ENCODE data around the gene KAT6B. TPM values are rescaled to one million over a fixed set of nuclear protein-coding genes. Genes with fewer than 3 reads are reported as not detected.

The KAT6B gene
- total RNA-seq, 8 experiments from 2014 or later, result 13.2 to 52.3 (median 20.8) TPM

DNA sequence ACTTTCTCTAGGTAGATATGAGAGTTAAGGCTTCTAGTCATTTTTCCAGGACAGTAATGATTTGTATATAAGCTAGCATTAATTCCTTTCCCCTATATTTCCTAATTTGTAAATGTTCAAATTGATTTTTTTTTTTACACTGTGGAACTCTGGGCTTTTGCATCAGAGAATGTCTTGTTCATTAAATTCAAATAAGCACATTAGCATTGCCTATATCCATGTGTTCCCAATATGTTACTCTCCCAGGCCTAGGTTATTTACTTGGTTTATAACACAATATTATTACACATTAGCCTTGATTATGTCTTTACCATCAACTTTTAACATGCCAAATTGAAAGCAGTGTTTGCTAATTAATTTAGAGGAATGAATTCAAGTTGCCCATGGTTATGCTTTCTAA, 201.6 kb downstream of the KAT6B start:
- no peaks in the 10 kb centered on the region for H3K4me1 ChIP-seq (replicated peaks in 1 of 2)
- in situ Hi-C loops (cut with MboI; ENCODE audit: low pct_unique_long_range_greater_than_20kb in 2 of 9, low sequenced_read_pairs in 9 of 9, unreplicated experiment in 9 of 9), result loop anchor here in 2 of 9 experiments (10.0 kb wide), 2 partner anchors 67 to 763 kb away; a partner anchor contains a TSS
- peak in 3 of 8 experiments; percentile 61 to 68 (median 64) for ATAC-seq (replicated peaks in 6 of 8)
- H3K27ac ChIP-seq, result no peak overlapping the region
- H3K4me3 ChIP-seq, result no peak overlapping the region

DNA sequence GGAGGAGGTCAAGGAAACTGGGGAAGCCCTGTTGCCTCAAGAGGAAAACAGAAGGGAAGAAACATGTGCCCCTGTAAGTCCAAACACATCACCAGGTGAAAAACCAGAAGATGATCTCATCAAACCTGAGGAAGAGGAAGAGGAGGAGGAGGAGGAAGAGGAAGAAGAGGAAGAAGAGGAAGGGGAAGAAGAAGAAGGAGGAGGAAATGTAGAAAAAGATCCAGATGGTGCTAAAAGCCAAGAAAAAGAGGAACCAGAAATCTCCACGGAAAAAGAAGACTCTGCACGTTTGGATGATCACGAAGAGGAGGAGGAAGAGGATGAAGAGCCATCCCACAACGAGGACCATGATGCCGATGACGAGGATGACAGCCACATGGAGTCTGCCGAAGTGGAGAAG, 202.3 kb downstream of the KAT6B start:
- in situ Hi-C loops (cut with MboI; ENCODE audit: low pct_unique_long_range_greater_than_20kb in 2 of 9, low sequenced_read_pairs in 9 of 9, unreplicated experiment in 9 of 9), result loop anchor here in 2 of 9 experiments (10.0 kb wide), 2 partner anchors 66 to 764 kb away; a partner anchor contains a TSS
- no peak for ATAC-seq (replicated peaks in 6 of 8)
- Histone ChIP-seq H3K4me3 (no peak overlapping the region), H3K27ac (no peak overlapping the region), H3K4me1 (replicated peaks in 1 of 2) (no peaks in the 10 kb centered on the region)
- 80 to 100% (median 89%) methylated on average over 1 to 7 of the region's 7 CpGs; no CpG with 5 or more reads in 1 of the 10 experiments for WGBS, 10 experiments

DNA sequence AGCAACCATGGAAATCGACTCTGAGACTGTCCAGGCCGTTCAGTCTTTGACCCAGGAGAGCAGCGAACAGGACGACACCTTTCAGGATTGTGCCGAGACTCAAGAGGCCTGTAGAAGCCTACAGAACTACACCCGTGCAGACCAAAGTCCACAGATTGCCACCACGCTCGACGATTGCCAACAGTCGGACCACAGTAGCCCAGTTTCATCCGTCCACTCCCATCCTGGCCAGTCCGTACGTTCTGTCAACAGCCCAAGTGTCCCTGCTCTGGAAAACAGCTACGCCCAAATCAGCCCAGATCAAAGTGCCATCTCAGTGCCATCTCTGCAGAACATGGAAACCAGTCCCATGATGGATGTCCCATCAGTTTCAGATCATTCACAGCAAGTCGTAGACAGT, 203.0 kb downstream of the KAT6B start:
- WGBS, 10 experiments, result 47 to 100% (median 93%) methylated on average over 3 to 13 of the region's 15 CpGs; no CpG with 5 or more reads in 5 of the 10 experiments
- H3K4me1 ChIP-seq (replicated peaks in 1 of 2), result no peaks in the 10 kb centered on the region
- H3K4me3 ChIP-seq, result no peak overlapping the region
- no peak overlapping the region for H3K27ac ChIP-seq
- no peak for ATAC-seq (replicated peaks in 6 of 8)
- in situ Hi-C loops (cut with MboI; ENCODE audit: low pct_unique_long_range_greater_than_20kb in 2 of 9, low sequenced_read_pairs in 9 of 9, unreplicated experiment in 9 of 9), result loop anchor here in 2 of 9 experiments (10.0 kb wide), 2 partner anchors 65 to 765 kb away; a partner anchor contains a TSS

DNA sequence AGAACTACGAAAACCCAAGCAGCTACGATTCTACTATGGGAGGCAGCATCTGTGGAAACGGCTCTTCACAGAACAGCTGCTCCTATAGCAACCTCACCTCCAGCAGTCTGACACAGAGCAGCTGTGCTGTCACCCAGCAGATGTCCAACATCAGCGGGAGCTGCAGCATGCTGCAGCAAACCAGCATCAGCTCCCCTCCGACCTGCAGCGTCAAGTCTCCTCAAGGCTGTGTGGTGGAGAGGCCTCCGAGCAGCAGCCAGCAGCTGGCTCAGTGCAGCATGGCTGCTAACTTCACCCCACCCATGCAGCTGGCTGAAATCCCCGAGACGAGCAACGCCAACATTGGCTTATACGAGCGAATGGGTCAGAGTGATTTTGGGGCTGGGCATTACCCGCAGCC, 203.5 kb downstream of the KAT6B start:
- Histone ChIP-seq H3K4me1 (replicated peaks in 1 of 2) (no peaks in the 10 kb centered on the region), H3K27ac (no peak overlapping the region), H3K4me3 (no peak overlapping the region)
- peak in 2 of 8 experiments; percentile 17 to 64 for ATAC-seq (replicated peaks in 6 of 8)
- 25 to 100% (median 93%) methylated on average over 2 to 7 of the region's 13 CpGs; no CpG with 5 or more reads in 6 of the 10 experiments for WGBS, 10 experiments
- in situ Hi-C loops (cut with MboI; ENCODE audit: low pct_unique_long_range_greater_than_20kb in 2 of 9, low sequenced_read_pairs in 9 of 9, unreplicated experiment in 9 of 9), result loop anchor here in 2 of 9 experiments (10.0 kb wide), 2 partner anchors 65 to 765 kb away; a partner anchor contains a TSS

- ATAC-seq (replicated peaks in 6 of 8), result no peak
- H3K4me3 ChIP-seq, result no peak overlapping the region
- no peak overlapping the region for H3K27ac ChIP-seq
- in situ Hi-C loops (cut with MboI; ENCODE audit: low pct_unique_long_range_greater_than_20kb in 2 of 9, low sequenced_read_pairs in 9 of 9, unreplicated experiment in 9 of 9), result no loop called here
- 60 to 100% (median 100%) methylated on average over 1 to 6 of the region's 10 CpGs; no CpG with 5 or more reads in 4 of the 10 experiments for WGBS, 10 experiments
- no peaks in the 10 kb centered on the region for H3K4me1 ChIP-seq (replicated peaks in 1 of 2)
These were observed 204.0 kb downstream of the KAT6B start for GRCh38 chr10:75030371-75030770.

DNA sequence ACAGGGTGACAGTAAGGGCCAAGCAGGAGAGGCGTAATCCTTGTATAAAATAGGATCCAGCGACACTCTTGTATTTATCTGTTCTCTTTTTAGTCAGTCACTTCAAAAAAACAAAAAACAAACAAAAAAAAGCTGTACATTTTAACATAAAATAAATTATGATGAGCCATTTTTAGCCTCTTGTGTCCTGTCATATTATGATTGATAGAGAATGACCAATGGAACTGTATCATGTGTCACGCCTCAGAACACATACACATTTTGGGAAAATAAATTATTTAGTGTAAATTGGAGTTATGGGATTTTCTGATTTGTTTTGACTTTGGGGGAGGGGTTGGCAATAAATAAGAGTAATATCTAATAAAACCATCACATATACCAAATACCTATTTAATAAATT, 205.7 kb downstream of the KAT6B start:
- WGBS, 10 experiments, result 79 to 100% (median 94%) methylated on average over 2 to 3 of the region's 3 CpGs
- ATAC-seq (replicated peaks in 6 of 8), result no peak
- Histone ChIP-seq H3K4me3 (no peak overlapping the region), H3K27ac (no peak overlapping the region), H3K4me1 (replicated peaks in 1 of 2) (no peaks in the 10 kb centered on the region)
- in situ Hi-C loops (cut with MboI; ENCODE audit: low pct_unique_long_range_greater_than_20kb in 2 of 9, low sequenced_read_pairs in 9 of 9, unreplicated experiment in 9 of 9), result no loop called here

GRCh38 chr10:75032813-75033212, 206.4 kb downstream of the KAT6B start:
- H3K27ac ChIP-seq, result no peak overlapping the region
- H3K4me1 ChIP-seq (replicated peaks in 1 of 2), result no peaks in the 10 kb centered on the region
- 69 to 100% (median 84%) methylated on average over 1 to 6 of the region's 8 CpGs; no CpG with 5 or more reads in 2 of the 10 experiments for WGBS, 10 experiments
- no peak overlapping the region for H3K4me3 ChIP-seq
- in situ Hi-C loops (cut with MboI; ENCODE audit: low pct_unique_long_range_greater_than_20kb in 2 of 9, low sequenced_read_pairs in 9 of 9, unreplicated experiment in 9 of 9), result no loop called here
- ATAC-seq (replicated peaks in 6 of 8), result no peak

GRCh38 chr10:75033399-75034130, 207.2 kb downstream of the KAT6B start:
- no peak overlapping the region for H3K27ac ChIP-seq
- ATAC-seq (replicated peaks in 6 of 8), result no peak
- no peak overlapping the region for H3K4me3 ChIP-seq
- in situ Hi-C loops (cut with MboI; ENCODE audit: low pct_unique_long_range_greater_than_20kb in 2 of 9, low sequenced_read_pairs in 9 of 9, unreplicated experiment in 9 of 9), result no loop called here
- no peaks in the 10 kb centered on the region for H3K4me1 ChIP-seq (replicated peaks in 1 of 2)
- 80 to 100% (median 95%) methylated on average over 1 to 10 of the region's 15 CpGs; no CpG with 5 or more reads in 2 of the 10 experiments for WGBS, 10 experiments

DNA sequence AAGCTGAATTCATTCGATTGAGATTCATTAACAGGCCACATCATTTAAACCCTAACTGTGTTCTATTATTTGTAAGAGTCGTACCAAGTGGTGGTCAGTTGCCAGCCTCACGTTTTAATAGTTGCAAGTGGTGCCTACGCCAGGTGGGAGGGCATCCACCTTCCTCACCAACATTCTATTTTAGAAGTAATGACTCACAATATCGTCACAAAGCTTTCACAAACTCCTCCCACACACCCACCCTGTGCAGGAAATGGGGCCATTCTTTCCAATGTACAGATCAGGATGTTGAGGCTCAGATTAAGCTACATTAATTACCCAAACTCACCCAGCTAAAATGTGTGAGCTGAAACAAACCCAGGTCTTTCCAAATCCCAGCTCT, 207.7 kb downstream of the KAT6B start:
- no peak for ATAC-seq (replicated peaks in 6 of 8)

DNA sequence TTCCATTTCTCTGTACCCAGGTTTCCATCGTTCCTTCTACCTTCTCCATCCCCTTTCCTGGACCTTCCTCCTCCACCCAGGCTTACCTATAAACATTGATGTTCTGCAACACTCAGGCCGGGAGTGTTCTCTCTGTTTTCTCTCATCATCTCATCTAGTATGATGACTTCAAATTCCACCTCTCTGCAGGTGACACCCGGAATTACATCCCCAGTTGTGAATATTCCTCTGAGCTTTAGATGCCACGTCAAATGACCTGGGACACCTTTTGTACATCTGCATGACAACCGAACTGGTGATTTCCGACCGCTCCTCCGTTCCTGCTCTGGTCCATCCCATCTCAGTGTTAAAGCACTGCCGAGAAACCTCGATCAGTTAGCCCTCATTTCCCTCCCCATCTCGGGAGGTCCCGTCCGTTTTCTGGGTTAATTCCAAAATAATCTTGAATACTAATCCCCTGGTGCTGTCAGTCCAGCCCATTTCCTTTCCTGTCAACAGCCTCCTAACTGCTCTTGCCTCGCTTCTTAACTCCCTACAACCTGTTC, 208.4 kb downstream of the KAT6B start:
- WGBS, 10 experiments, result 50 to 100% (median 80%) methylated on average over 1 to 14 of the region's 14 CpGs
- Histone ChIP-seq H3K4me1 (replicated peaks in 1 of 2) (no peaks in the 10 kb centered on the region), H3K27ac (no peak overlapping the region), H3K4me3 (no peak overlapping the region)
- in situ Hi-C loops (cut with MboI; ENCODE audit: low pct_unique_long_range_greater_than_20kb in 2 of 9, low sequenced_read_pairs in 9 of 9, unreplicated experiment in 9 of 9), result no loop called here
- no peak for ATAC-seq (replicated peaks in 6 of 8)

More for the DNA sequence above, 207.7 kb downstream of the KAT6B start:
- Histone ChIP-seq H3K27ac (no peak overlapping the region), H3K4me1 (replicated peaks in 1 of 2) (no peaks in the 10 kb centered on the region), H3K4me3 (no peak overlapping the region)
- 40 to 86% (median 80%) methylated on average over 1 to 5 of the region's 5 CpGs; no CpG with 5 or more reads in 3 of the 10 experiments for WGBS, 10 experiments
- in situ Hi-C loops (cut with MboI; ENCODE audit: low pct_unique_long_range_greater_than_20kb in 2 of 9, low sequenced_read_pairs in 9 of 9, unreplicated experiment in 9 of 9), result no loop called here

DNA sequence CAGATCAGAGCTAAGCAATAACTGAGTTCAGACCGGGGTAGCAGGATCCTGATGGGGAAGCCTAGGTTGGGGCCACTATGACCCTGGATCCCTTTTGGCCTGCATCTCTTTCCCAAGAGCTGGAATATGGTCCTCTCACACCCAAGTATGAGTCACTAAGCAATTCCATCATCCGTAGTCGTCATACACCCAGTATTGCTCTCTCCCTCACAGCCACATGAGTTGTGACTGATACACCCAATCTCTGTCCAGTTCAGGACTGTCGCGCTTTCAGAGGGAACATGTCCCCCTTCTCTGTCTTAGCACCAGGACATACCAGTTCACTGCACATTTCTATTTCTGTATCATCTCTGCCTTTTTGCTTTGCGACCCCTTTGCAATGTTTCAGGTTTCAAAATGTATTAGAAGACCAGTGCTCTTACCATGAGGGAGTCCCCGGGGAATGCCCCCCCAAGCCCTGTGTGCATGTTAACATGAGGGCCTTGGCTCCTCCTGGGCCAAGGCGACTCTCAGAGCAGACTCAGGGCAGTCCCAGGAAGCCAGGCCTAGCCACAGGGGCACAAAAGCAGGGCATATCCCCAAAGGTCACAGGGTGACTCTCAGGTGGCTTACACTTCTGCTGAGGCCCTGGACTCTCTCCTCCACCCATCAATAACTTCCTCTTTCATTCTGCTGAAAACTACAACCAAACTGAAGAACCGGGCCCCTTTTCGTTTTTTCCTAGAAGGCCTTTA, 209.7 kb downstream of the KAT6B start:
- in situ Hi-C loops (cut with MboI; ENCODE audit: low pct_unique_long_range_greater_than_20kb in 2 of 9, low sequenced_read_pairs in 9 of 9, unreplicated experiment in 9 of 9), result no loop called here
- Histone ChIP-seq H3K27ac (no peak overlapping the region), H3K4me3 (no peak overlapping the region), H3K4me1 (replicated peaks in 1 of 2) (no peaks in the 10 kb centered on the region)
- peak in 6 of 8 experiments; percentile 49 to 99 (median 93) for ATAC-seq (replicated peaks in 6 of 8)
- WGBS, 10 experiments, result 0 to 100% (median 90%) methylated on average over 1 to 4 of the region's 10 CpGs; no CpG with 5 or more reads in 2 of the 10 experiments

- Histone ChIP-seq H3K4me3 (no peak overlapping the region), H3K4me1 (replicated peaks in 1 of 2) (no peaks in the 10 kb centered on the region), H3K27ac (no peak overlapping the region)
- no peak for ATAC-seq (replicated peaks in 6 of 8)
- in situ Hi-C loops (cut with MboI; ENCODE audit: low pct_unique_long_range_greater_than_20kb in 2 of 9, low sequenced_read_pairs in 9 of 9, unreplicated experiment in 9 of 9), result no loop called here
- WGBS, 10 experiments, result 20 to 95% (median 89%) methylated on average over 1 to 10 of the region's 32 CpGs; no CpG with 5 or more reads in 1 of the 10 experiments
These were observed 211.1 kb downstream of the KAT6B start for GRCh38 chr10:75037171-75038153.
